Measurements from ENCODE around the gene FGGY. TPM values are rescaled to one million over a fixed set of nuclear protein-coding genes. Genes with fewer than 3 reads are reported as not detected.
"Not testable (repeated sequence)": the region's sequence is repeated elsewhere in the genome, so short reads cannot be mapped to it uniquely, and the experiment has no call there.

FGGY gene
- total RNA-seq, 1 donor from 2014 or later = 12.6 TPM

GRCh38 chr1:59645893-59646292 is 349.0 kb downstream of the FGGY start:
- Mint-ChIP-seq H3K4me1 (ENCODE audit: unreplicated experiment) (peaks cover 40% of the 10 kb centered on the region), H3K27ac (peak overlapping the region; percentile 55), H3K27me3 (no peaks in the 10 kb centered on the region), H3K36me3 (peaks cover 5% of the 10 kb centered on the region), H3K9me3 (peaks cover 5% of the 10 kb centered on the region), H3K4me3 (peak overlapping the region; percentile 27)
- TF ChIP-seq CTCF (conservative IDR thresholded peaks at IDR 0.05) = no peak
- no peak for DNase-seq (ENCODE audit: extremely low spot score, unreplicated experiment)

- H3K4me3 Mint-ChIP-seq; H3K9me3 Mint-ChIP-seq; H3K36me3 Mint-ChIP-seq; H3K27ac Mint-ChIP-seq; DNase-seq (ENCODE audit: extremely low spot score, unreplicated experiment); H3K27me3 Mint-ChIP-seq; H3K4me1 Mint-ChIP-seq (ENCODE audit: unreplicated experiment): not testable (repeated sequence)
Observed at GRCh38 chr1:59653142-59653958, 356.5 kb downstream of the FGGY start.

DNA sequence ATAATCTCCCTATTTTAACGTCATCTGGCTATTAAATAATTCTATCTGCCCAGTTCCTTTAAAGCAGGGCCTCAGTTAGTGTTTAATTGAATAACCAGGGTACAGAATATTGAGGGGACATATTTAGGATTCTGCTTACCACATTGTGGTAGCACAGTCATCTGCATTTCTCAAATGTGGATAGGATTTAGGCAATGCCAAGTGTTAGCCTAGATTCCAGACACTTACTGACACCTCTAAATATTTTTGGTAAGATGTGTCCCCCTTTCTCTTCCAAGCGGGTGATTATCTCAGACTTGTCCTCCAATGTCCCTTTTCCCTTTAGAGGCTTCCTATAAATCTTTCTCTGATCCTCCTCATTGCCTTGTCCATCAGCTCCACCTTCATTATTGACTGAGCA is 357.1 kb downstream of the FGGY start:
- DNase-seq (ENCODE audit: extremely low spot score, unreplicated experiment) = no peak
- no peak overlapping the region for H3K27ac Mint-ChIP-seq
- no peaks in the 10 kb centered on the region for H3K27me3 Mint-ChIP-seq
- no peak overlapping the region for H3K4me3 Mint-ChIP-seq
- TF ChIP-seq CTCF (conservative IDR thresholded peaks at IDR 0.05) = no peak
- H3K4me1 Mint-ChIP-seq (ENCODE audit: unreplicated experiment) = peaks cover 5% of the 10 kb centered on the region
- H3K36me3 Mint-ChIP-seq = peaks cover 8% of the 10 kb centered on the region
- H3K9me3 Mint-ChIP-seq = peaks cover 9% of the 10 kb centered on the region

DNA sequence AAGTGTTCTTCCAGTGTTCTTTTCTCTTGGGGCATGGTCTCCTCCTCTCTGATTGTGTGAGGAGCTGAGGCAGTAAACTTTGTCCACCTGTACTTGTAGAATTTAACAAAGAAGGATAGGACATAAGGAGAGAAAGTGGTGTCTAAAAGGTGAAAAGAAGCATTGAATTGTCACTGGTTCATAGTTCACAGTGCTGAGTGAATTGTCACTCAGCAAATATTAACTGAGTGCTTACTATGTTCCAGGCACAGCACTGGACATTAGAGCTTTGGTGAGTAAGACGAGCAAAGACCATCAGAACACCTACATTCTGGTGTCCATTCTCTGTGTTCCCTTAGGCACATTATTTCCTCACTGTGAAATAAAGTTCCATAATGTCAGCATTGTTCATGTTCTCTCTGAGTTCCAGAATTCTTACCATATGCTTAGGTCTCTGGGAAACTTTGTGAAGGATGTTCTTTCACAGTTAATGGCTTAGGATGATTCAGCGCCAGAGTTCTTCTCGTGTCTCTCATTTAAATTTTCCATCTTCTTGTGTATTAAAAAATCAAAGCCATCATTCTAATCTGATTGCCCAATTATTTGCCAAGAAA is 361.1 kb downstream of the FGGY start:
- H3K27me3 Mint-ChIP-seq = no peaks in the 10 kb centered on the region
- peaks cover 9% of the 10 kb centered on the region for H3K9me3 Mint-ChIP-seq
- peaks cover 8% of the 10 kb centered on the region for H3K36me3 Mint-ChIP-seq
- peaks cover 9% of the 10 kb centered on the region for H3K4me1 Mint-ChIP-seq (ENCODE audit: unreplicated experiment)
- H3K4me3 Mint-ChIP-seq = no peak overlapping the region
- DNase-seq (ENCODE audit: extremely low spot score, unreplicated experiment) = no peak
- TF ChIP-seq CTCF (conservative IDR thresholded peaks at IDR 0.05) = no peak
- no peak overlapping the region for H3K27ac Mint-ChIP-seq

DNA sequence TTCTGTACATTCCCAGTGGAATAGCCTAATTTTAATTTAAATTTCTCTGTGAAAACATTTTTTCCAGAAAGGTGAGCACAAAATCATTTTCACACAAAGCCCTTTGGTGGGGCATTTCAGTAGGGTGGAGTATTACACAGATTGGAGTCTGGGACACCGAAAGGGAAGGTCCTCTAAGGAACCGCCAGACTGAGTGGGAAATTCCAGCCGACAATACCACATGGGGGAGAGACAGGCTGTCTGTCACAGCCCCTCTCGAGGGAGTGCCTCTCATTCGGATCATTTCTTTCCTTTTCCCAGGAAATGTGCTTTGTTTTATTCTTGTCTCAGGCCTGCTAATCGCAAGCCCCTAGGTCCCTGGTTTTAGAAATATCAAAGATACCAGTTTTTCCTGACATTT is 367.3 kb downstream of the FGGY start:
- H3K36me3 Mint-ChIP-seq = peaks cover 9% of the 10 kb centered on the region
- no peaks in the 10 kb centered on the region for H3K27me3 Mint-ChIP-seq
- no peak overlapping the region for H3K4me3 Mint-ChIP-seq
- H3K4me1 Mint-ChIP-seq (ENCODE audit: unreplicated experiment) = peaks cover 26% of the 10 kb centered on the region
- peaks cover 6% of the 10 kb centered on the region for H3K9me3 Mint-ChIP-seq
- DNase-seq (ENCODE audit: extremely low spot score, unreplicated experiment) = no peak
- no peak overlapping the region for H3K27ac Mint-ChIP-seq
- no peak for TF ChIP-seq CTCF (conservative IDR thresholded peaks at IDR 0.05)

DNA sequence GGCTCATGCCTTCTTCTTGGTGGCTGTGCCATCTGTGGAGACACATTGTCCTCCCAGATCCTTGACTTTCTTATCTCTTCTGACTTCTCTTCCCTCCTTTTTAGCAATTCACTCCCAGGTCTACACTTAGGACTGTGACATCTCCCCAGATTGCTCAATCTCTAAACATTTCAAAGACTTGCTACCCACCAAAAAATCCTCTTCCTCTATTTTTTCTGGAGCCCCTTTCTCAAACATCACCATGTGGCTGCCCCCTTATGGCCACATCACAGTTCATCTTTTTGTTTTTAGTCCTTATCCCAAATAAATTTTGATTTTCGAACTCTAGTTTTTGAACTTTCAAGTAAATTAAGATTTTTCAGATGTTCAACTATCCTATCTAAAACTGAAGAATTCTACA is 369.2 kb downstream of the FGGY start:
- H3K36me3 Mint-ChIP-seq = peaks cover 9% of the 10 kb centered on the region
- no peak overlapping the region for H3K27ac Mint-ChIP-seq
- DNase-seq (ENCODE audit: extremely low spot score, unreplicated experiment) = no peak
- no peaks in the 10 kb centered on the region for H3K27me3 Mint-ChIP-seq
- TF ChIP-seq CTCF (conservative IDR thresholded peaks at IDR 0.05) = no peak
- peaks cover 34% of the 10 kb centered on the region for H3K4me1 Mint-ChIP-seq (ENCODE audit: unreplicated experiment)
- peaks cover 6% of the 10 kb centered on the region for H3K9me3 Mint-ChIP-seq
- no peak overlapping the region for H3K4me3 Mint-ChIP-seq

All from type B pancreatic cell (in vitro differentiated cells).